HepG2 (cell line): ENCODE measurements around the gene C14orf119. TPM values are rescaled to one million over a fixed set of nuclear protein-coding genes. Genes with fewer than 3 reads are reported as not detected.

Experiments used
- ATF4 ChIP-seq, 2 experiments: fragments of 450-650 bp in 1 of 2; sonication (generic) in 1 of 2; formaldehyde crosslinking; IDR thresholded peaks; 2 replicates each; pipeline versions ENCODE4 v1.5.0 to v1.8.0; 2020 to 2022; ENCODE audit warnings: mild to moderate bottlenecking in 1 of 2, missing genetic modification reagents in 1 of 2
- CREM ChIP-seq, 2 experiments: sonication (generic) in 1 of 2; formaldehyde crosslinking in 1 of 2; IDR thresholded peaks; 2 replicates each; pipeline versions ENCODE4 v1.4.0 to v1.6.1; 2016 to 2020; ENCODE audit warnings: antibody characterized with exemption in 1 of 2, mild to moderate bottlenecking in 1 of 2, missing genetic modification reagents in 1 of 2
- FOXA3 ChIP-seq: IDR thresholded peaks from 2 replicates; pipeline ENCODE4 v1.6.1; 2016; ENCODE audit warnings: missing genetic modification reagents, missing compliant biosample characterization
- HDAC6 ChIP-seq: fragments of 200-600 bp; sonication (generic); IDR thresholded peaks from 2 replicates; pipeline ENCODE4 v1.7.0; 2017; ENCODE audit warnings: mild to moderate bottlenecking, antibody characterized with exemption, low read length, low read depth
- MAZ ChIP-seq, 2 experiments: sonication (generic) in 1 of 2; formaldehyde crosslinking in 1 of 2; IDR thresholded peaks; 2 replicates each; pipeline versions ENCODE4 v1.5.0 to v1.6.1; 2012 to 2020; ENCODE audit warnings: low read depth in 2 of 2, mild to moderate bottlenecking in 2 of 2, borderline replicate concordance in 1 of 2, improper control_type of control experiment in 1 of 2, low read length in 1 of 2, missing genetic modification reagents in 1 of 2, moderate library complexity in 1 of 2
- RFXAP ChIP-seq: sonication (generic); formaldehyde crosslinking; IDR thresholded peaks from 2 replicates; pipeline ENCODE4 v1.4.0; 2020; ENCODE audit warnings: missing genetic modification reagents, borderline replicate concordance
- SMAD1 ChIP-seq: sonication (generic); formaldehyde crosslinking; IDR thresholded peaks from 2 replicates; pipeline ENCODE4 v1.4.0; 2020; ENCODE audit warnings: missing genetic modification reagents, low read depth, mild to moderate bottlenecking, borderline replicate concordance
- SP4 ChIP-seq: sonication (generic); formaldehyde crosslinking; IDR thresholded peaks from 2 replicates; pipeline ENCODE4 v1.8.1; 2023; ENCODE audit warnings: mild to moderate bottlenecking, missing genetic modification reagents
- THAP8 ChIP-seq: sonication (generic); formaldehyde crosslinking; IDR thresholded peaks from 2 replicates; pipeline ENCODE4 v1.5.1; 2020; ENCODE audit warnings: missing genetic modification reagents, mild to moderate bottlenecking, borderline replicate concordance
- ZBTB8A ChIP-seq: sonication (generic); formaldehyde crosslinking; IDR thresholded peaks from 2 replicates; pipeline ENCODE4 v1.4.0; 2020; ENCODE audit warnings: mild to moderate bottlenecking, low read depth, missing genetic modification reagents, borderline replicate concordance
- ZNF142 ChIP-seq: sonication (generic); formaldehyde crosslinking; IDR thresholded peaks from 2 replicates; pipeline ENCODE4 v1.4.0; 2020; ENCODE audit warnings: missing genetic modification reagents
- ZNF143 ChIP-seq: sonication (generic); formaldehyde crosslinking; IDR thresholded peaks from 2 replicates; pipeline ENCODE4 v1.4.0; 2020; ENCODE audit warnings: missing genetic modification reagents
- ZNF431 ChIP-seq: sonication (generic); formaldehyde crosslinking; IDR thresholded peaks from 2 replicates; pipeline ENCODE4 v1.9.0; 2022; ENCODE audit warnings: missing genetic modification reagents, low read depth, mild to moderate bottlenecking, borderline replicate concordance
- ZNF496 ChIP-seq: sonication (generic); formaldehyde crosslinking; IDR thresholded peaks from 2 replicates; pipeline ENCODE4 v1.8.1; 2023; ENCODE audit warnings: mild to moderate bottlenecking, moderate library complexity, missing genetic modification reagents; ENCODE audit not compliant: insufficient replicate concordance
- ZNF501 ChIP-seq: sonication (generic); formaldehyde crosslinking; IDR thresholded peaks from 2 replicates; pipeline ENCODE4 v1.5.1; 2020; ENCODE audit warnings: mild to moderate bottlenecking, moderate library complexity, missing genetic modification reagents
- ZNF574 ChIP-seq: sonication (generic); formaldehyde crosslinking; IDR thresholded peaks from 2 replicates; pipeline ENCODE4 v1.4.0; 2020; ENCODE audit warnings: missing genetic modification reagents
- ZNF777 ChIP-seq: sonication (generic); formaldehyde crosslinking; IDR thresholded peaks from 2 replicates; pipeline ENCODE4 v1.4.0; 2020; ENCODE audit warnings: missing genetic modification reagents
- polyA plus RNA-seq, 8 experiments: library from polyadenylated mRNA; depleted of rRNA in 3 of 8; stranded (reverse) in 7 of 8; unstranded in 1 of 8; fragments of >200 nt; fragmentation: Illumina TruSeq in 4 of 8; extraction: Trizol in 4 of 8; gene quantifications; 2 replicates each; pipeline versions ENCODE4 v1.2.1 to v1.2.3, GENCODE V29; 2011 to 2016; ENCODE audit warnings: low read depth in 4 of 8, missing spikeins in 1 of 8, mixed read lengths in 1 of 8; ENCODE audit not compliant: insufficient read depth in 1 of 8
- total RNA-seq, 5 experiments: library from RNA; depleted of rRNA; stranded (reverse); fragments of >200 nt; fragmentation: Illumina TruSeq; extraction: Trizol; gene quantifications; 2 replicates each; pipeline ENCODE4 v1.2.3, GENCODE V29; 2016; ENCODE audit warnings: low read depth in 1 of 5

Gene C14orf119
- total and polyA plus RNA-seq, 2 of the 13 experiments (the other 11 are each of a cell fraction or from before 2014, with no cell fraction given), result 117 to 206 TPM

- TF ChIP-seq ZNF574 (CRISPR knock-in tag) (peak; percentile 88), ZNF501 (CRISPR knock-in tag) (peak; percentile 55), HDAC6 (no peak), FOXA3 (CRISPR knock-in tag) (peak; percentile 68), SMAD1 (CRISPR knock-in tag) (peak; percentile 96; the same call in 1 of the 2 replicates), ZNF777 (CRISPR knock-in tag) (no peak), CREM (IDR thresholded peaks at IDR 0.05) (no peak), CREM (CRISPR knock-in tag; IDR thresholded peaks at IDR 0.05) (no peak), ZNF143 (CRISPR knock-in tag) (peak; percentile 93), ZNF142 (CRISPR knock-in tag) (peak; percentile 79; the same call in 1 of the 2 replicates), ZNF496 (CRISPR knock-in tag) (no peak), ATF4 (CRISPR knock-in tag; IDR thresholded peaks at IDR 0.05) (0 out of 4 replicates have a peak, but pooled peaks of 1 of the 2 experiments have one; percentile 35), MAZ (IDR thresholded peaks at IDR 0.05; ENCODE audit: borderline replicate concordance, low read depth, low read length) (peak; percentile 97), MAZ (CRISPR knock-in tag; IDR thresholded peaks at IDR 0.05; ENCODE audit: low read depth) (peak; percentile 85), SP4 (CRISPR knock-in tag) (peak; percentile 67; the same call in 1 of the 2 replicates), ZBTB8A (CRISPR knock-in tag) (0 out of 2 replicates have a peak, but pooled peaks have one; percentile 37), ZNF431 (no peak), THAP8 (CRISPR knock-in tag) (no peak), RFXAP (CRISPR knock-in tag) (peak; percentile 70; the same call in 1 of the 2 replicates)
Measured at GRCh38 chr14:23071244-23071920, 23.9 kb upstream of the C14orf119 start (continued).
